HK-2 (cell line): ENCODE data around the gene DTD1.

Source experiments
- DNase-seq: peaks from one replicate; pipeline ENCODE4 v3.0.0-alpha.2; 2018; ENCODE audit not compliant: unreplicated experiment

Gene DTD1

GRCh38 chr20:18795366-18795765 lies 207.5 kb downstream of the DTD1 start:
- DNase-seq = no peak

GRCh38 chr20:18796282-18796833 lies 208.5 kb downstream of the DTD1 start:
- DNase-seq = no peak

GRCh38 chr20:18801516-18801915 lies 213.7 kb downstream of the DTD1 start:
- no peak for DNase-seq

GRCh38 chr20:18802012-18802634 lies 214.3 kb downstream of the DTD1 start:
- no peak for DNase-seq

GRCh38 chr20:18805881-18806280 lies 218.0 kb downstream of the DTD1 start:
- DNase-seq = no peak

- DNase-seq = no peak
These were observed 220.9 kb downstream of the DTD1 start for GRCh38 chr20:18808712-18809111.

GRCh38 chr20:18811186-18811585 lies 223.3 kb downstream of the DTD1 start:
- no peak for DNase-seq

- DNase-seq = no peak
These were observed 224.1 kb downstream of the DTD1 start for GRCh38 chr20:18811904-18812303.

- no peak for DNase-seq
These were observed 225.6 kb downstream of the DTD1 start, which contains the start of gene SCP2D1 for GRCh38 chr20:18813483-18813882. Gene SCP2D1 (plus strand): TSS chr20:18813783. CDS start chr20:18813816, 33 bp downstream.

GRCh38 chr20:18815194-18815942 lies 227.5 kb downstream of the DTD1 start:
- DNase-seq = no peak
